A549 (cell line): Measurements from ENCODE around the gene KERA. TPM values are rescaled to one million over a fixed set of nuclear protein-coding genes. Genes with fewer than 3 reads are reported as not detected.

Source experiments
- ATAC-seq, 2 experiments: fragments of 200-7000 bp in 1 of 2; fragments of >200 bp in 1 of 2; cut with Nextera tagmentation in 1 of 2; cut with Tn5 transposase in 1 of 2; 3 replicates each; pipeline versions ENCODE4 v1.8.0 to v1.9.1; 2018 to 2020; ENCODE audit warnings: mild to moderate bottlenecking in 1 of 2, moderate library complexity in 1 of 2
- CTCF ChIA-PET: fragments of 300-600 bp; sonication (Branson Sonifier 250); formaldehyde crosslinking; extraction: SDS; loops from one replicate; lab custom pipeline; 2021; ENCODE audit warnings: antibody characterized with exemption, inconsistent platforms; lab: Yijun Ruan, JAX
- POLR2A ChIA-PET: fragments of 350-600 bp; formaldehyde crosslinking; extraction: SDS; loops from one replicate; lab custom pipeline; 2021; ENCODE audit warnings: antibody characterized with exemption, inconsistent platforms; lab: Yijun Ruan, JAX
- DNase-seq, 2 experiments: peaks; one replicate each; pipeline versions ENCODE4 v3.0.0 to v3.0.0-alpha.2; 2011 to 2016; ENCODE audit warnings: low read depth in 1 of 2, low spot score in 1 of 2
- FAIRE-seq: peaks from 2 replicates; lab custom pipeline; 2011; peaks lifted over from hg19 to GRCh38; lab: Jason Lieb, UNC
- H3K27ac ChIP-seq, 2 experiments: fragments of >200 bp; sonication (Bioruptor Twin); formaldehyde crosslinking; 3 replicates each; pipeline ENCODE4 v1.5.1; 2016 to 2017
- H3K4me1 ChIP-seq: fragments of >200 bp; sonication (Bioruptor Twin); formaldehyde crosslinking; 3 replicates; pipeline ENCODE4 v1.6.1; 2016
- H3K4me2 ChIP-seq: fragments of >200 bp; sonication (Bioruptor Twin); formaldehyde crosslinking; 3 replicates; pipeline ENCODE4 v1.6.1; 2016
- H3K4me3 ChIP-seq: fragments of >200 bp; sonication (Bioruptor Twin); formaldehyde crosslinking; 3 replicates; pipeline ENCODE4 v1.5.1; 2016
- H3K9me3 ChIP-seq: fragments of >200 bp; sonication (Bioruptor Twin); formaldehyde crosslinking; 3 replicates; pipeline ENCODE4 v1.6.1; 2016
- BCL3 ChIP-seq: fragments of >200 bp; sonication (Bioruptor Twin); formaldehyde crosslinking; IDR thresholded peaks from 3 replicates; pipeline ENCODE4 v1.6.1; 2016
- CBX8 ChIP-seq: fragments of 200-600 bp; sonication (generic); IDR thresholded peaks from 2 replicates; pipeline ENCODE4 v1.6.1; 2016
- CEBPB ChIP-seq, 2 experiments: fragments of >200 bp in 1 of 2; sonication (Bioruptor Twin) in 1 of 2; formaldehyde crosslinking in 1 of 2; IDR thresholded peaks; 2 replicates each; pipeline ENCODE4 v1.6.1; 2012 to 2016
- EHMT2 ChIP-seq: fragments of 200-600 bp; sonication (generic); IDR thresholded peaks from 2 replicates; pipeline ENCODE4 v1.6.1; 2016; ENCODE audit warnings: antibody characterized with exemption, low read depth, mild to moderate bottlenecking, moderate library complexity
- ESRRA ChIP-seq: fragments of 150-350 bp; IDR thresholded peaks from 2 replicates; pipeline ENCODE4 v1.6.1; 2014; ENCODE audit warnings: mild to moderate bottlenecking, low read length, borderline replicate concordance
- FOSB ChIP-seq: fragments of 250-450 bp; sonication (Bioruptor Pico); IDR thresholded peaks from 2 replicates; pipeline ENCODE4 v1.5.0; 2020; ENCODE audit warnings: mild to moderate bottlenecking, moderate library complexity
- FOSL2 ChIP-seq, 2 experiments: fragments of 450-650 bp in 1 of 2; fragments of >200 bp in 1 of 2; sonication (Bioruptor Twin) in 1 of 2; formaldehyde crosslinking; IDR thresholded peaks; 2 replicates each; pipeline versions ENCODE4 v1.5.0 to v1.6.1; 2016 to 2020; ENCODE audit warnings: mild to moderate bottlenecking in 1 of 2, moderate library complexity in 1 of 2
- HDAC2 ChIP-seq: fragments of 200-600 bp; sonication (generic); IDR thresholded peaks from 2 replicates; pipeline ENCODE4 v1.6.1; 2016
- HES2 ChIP-seq: fragments of >200 bp; sonication (Bioruptor Twin); formaldehyde crosslinking; IDR thresholded peaks from 2 replicates; pipeline ENCODE4 v1.6.1; 2016
- HEYL ChIP-seq: fragments of 250-450 bp; sonication (Bioruptor Pico); IDR thresholded peaks from 2 replicates; pipeline ENCODE4 v1.8.0; 2021; ENCODE audit warnings: mild to moderate bottlenecking, moderate library complexity
- HMGXB4 ChIP-seq: fragments of 250-450 bp; sonication (Bioruptor Pico); IDR thresholded peaks from 2 replicates; pipeline ENCODE4 v1.5.0; 2021; ENCODE audit warnings: mild to moderate bottlenecking, moderate library complexity, borderline replicate concordance
- HOXA7 ChIP-seq: fragments of 250-450 bp; sonication (Bioruptor Pico); IDR thresholded peaks from 2 replicates; pipeline ENCODE4 v1.5.0; 2020; ENCODE audit warnings: mild to moderate bottlenecking, moderate library complexity
- HOXB5 ChIP-seq: fragments of 250-450 bp; sonication (Bioruptor Pico); IDR thresholded peaks from 2 replicates; pipeline ENCODE4 v1.5.0; 2020; ENCODE audit warnings: mild to moderate bottlenecking, moderate library complexity
- JUNB ChIP-seq: fragments of >200 bp; sonication (Bioruptor Twin); formaldehyde crosslinking; IDR thresholded peaks from 2 replicates; pipeline ENCODE4 v1.6.1; 2016
- KDM5A ChIP-seq: fragments of 200-600 bp; sonication (generic); IDR thresholded peaks from 2 replicates; pipeline ENCODE4 v1.6.1; 2016; ENCODE audit warnings: antibody characterized with exemption, mild to moderate bottlenecking
- MAFK ChIP-seq: fragments of 450-650 bp; IDR thresholded peaks from 2 replicates; pipeline ENCODE4 v1.6.1; 2014; ENCODE audit not compliant: partially characterized antibody
- MAX ChIP-seq: IDR thresholded peaks from 2 replicates; pipeline ENCODE4 v1.6.1; 2012
- POLR2AphosphoS2 ChIP-seq: conservative IDR thresholded peaks from 2 replicates; pipeline ENCODE4 v1.6.1; 2012; ENCODE audit warnings: low read length, improper control_type of control experiment, inconsistent platforms
- RARB ChIP-seq: fragments of 250-450 bp; sonication (Bioruptor Pico); IDR thresholded peaks from 2 replicates; pipeline ENCODE4 v1.8.0; 2021; ENCODE audit warnings: mild to moderate bottlenecking, moderate library complexity
- RCOR1 ChIP-seq: fragments of 150-350 bp; IDR thresholded peaks from 2 replicates; pipeline ENCODE4 v1.6.1; 2014; ENCODE audit warnings: antibody characterized with exemption, low read length, low read depth
- RFX5 ChIP-seq: fragments of 450-650 bp; IDR thresholded peaks from 2 replicates; pipeline ENCODE4 v1.7.1; 2014; ENCODE audit warnings: antibody characterized with exemption, mild to moderate bottlenecking, moderate library complexity
- TFCP2L1 ChIP-seq: fragments of 250-450 bp; sonication (Bioruptor Pico); IDR thresholded peaks from 2 replicates; pipeline ENCODE4 v1.5.0; 2021; ENCODE audit warnings: mild to moderate bottlenecking
- ZC3H11A ChIP-seq: fragments of 450-650 bp; IDR thresholded peaks from 2 replicates; pipeline ENCODE4 v1.6.1; 2014; ENCODE audit warnings: antibody characterized with exemption, mild to moderate bottlenecking
- WGBS: methylation state at CpG from one replicate; pipeline ENCODE4 v1.1.6; 2017; ENCODE audit errors: missing lambda C conversion rate; 5-methylcytosine and 5-hydroxymethylcytosine counted together
- polyA plus RNA-seq, 4 experiments: library from polyadenylated mRNA; depleted of rRNA in 3 of 4; stranded (reverse); fragments of >200 nt; fragmentation: RNase III in 1 of 4; extraction: RNeasy Plus Mini Kit Qiagen cat#74134 plus additional on column Dnase treatment in 1 of 4; gene quantifications; 2 replicates in 3 of 4; 3 replicates in 1 of 4; pipeline ENCODE4 v1.2.3, GENCODE V29; 2011 to 2017

KERA gene
- polyA plus RNA-seq, 2 of the 4 experiments (the other 2 are of a cell fraction), result not detected

- no peak overlapping the region for H3K4me2 ChIP-seq
- no peak for TF ChIP-seq MAFK
- TF ChIP-seq HOXA7, result no peak
- TF ChIP-seq FOSB (CRISPR knock-in tag), result no peak
- no peak for TF ChIP-seq JUNB
- TF ChIP-seq HOXB5 (CRISPR knock-in tag), result no peak
- no peak for TF ChIP-seq MAX
- no peak for TF ChIP-seq HEYL (CRISPR knock-in tag)
- TF ChIP-seq CEBPB (IDR thresholded peaks at IDR 0.05), result no peak
- WGBS, result 12% methylated on average over 2 of the region's 2 CpGs
- no peaks in the 10 kb centered on the region for H3K4me1 ChIP-seq
- H3K27ac ChIP-seq, result no peak overlapping the region
- no peak overlapping the region for H3K4me3 ChIP-seq
- ChIA-PET POLR2A (interaction anchor here (0.6 kb wide), 1 partner anchor 1542 kb away, joined by 3 read pairs; no protein-coding TSS in a partner anchor), CTCF (interaction anchor here (1.1 to 1.8 kb wide), 2 partner anchors 10 to 325 kb away, joined by 3 to 4 read pairs; no protein-coding TSS in a partner anchor)
- FAIRE-seq, result no peak
- no peak for ATAC-seq
- no peaks in the 10 kb centered on the region for H3K9me3 ChIP-seq
- no peak for DNase-seq
Observed at GRCh38 chr12:91007531-91008290, 50.1 kb downstream of the KERA start.

- Histone ChIP-seq H3K4me2 (no peak within 1 kb of the TSS), H3K4me1 (no peaks in the 10 kb centered on the region), H3K4me3 (no peak within 1 kb of the TSS), H3K9me3 (no peaks in the 10 kb centered on the region), H3K27ac (no peak within 1 kb of the TSS)
- no peak for FAIRE-seq
- DNase-seq, result no peak
- CTCF ChIA-PET, result no interaction called here
- POLR2A ChIA-PET, result no interaction called here
- ATAC-seq, result no peak
- no peak for TF ChIP-seq EHMT2
- TF ChIP-seq POLR2AphosphoS2, result no peak
- TF ChIP-seq RCOR1, result no peak
- no peak for TF ChIP-seq BCL3
- TF ChIP-seq CBX8, result no peak
- no peak for TF ChIP-seq ESRRA
- no peak for TF ChIP-seq RARB (CRISPR knock-in tag)
- TF ChIP-seq RFX5, result no peak
- no peak for TF ChIP-seq HMGXB4 (CRISPR knock-in tag)
- no peak for TF ChIP-seq KDM5A
- TF ChIP-seq ZC3H11A, result no peak
- TF ChIP-seq HES2, result no peak
- no peak for TF ChIP-seq HDAC2
- no peak for TF ChIP-seq MAX
- no peak for TF ChIP-seq HOXA7
- no peak for TF ChIP-seq FOSL2 (IDR thresholded peaks at IDR 0.05)
- TF ChIP-seq FOSL2 (CRISPR knock-in tag; IDR thresholded peaks at IDR 0.05), result no peak
- TF ChIP-seq TFCP2L1 (CRISPR knock-in tag), result no peak
Observed at GRCh38 chr12:91004872-91005271, 53.0 kb downstream of the KERA start, which contains the start of gene EPYC. EPYC (minus strand) TSS chr12:91004972; CDS start chr12:91002565, 2,407 bp downstream.
